KG1 (cell line): Measurements from ENCODE around the gene GRIA1.

Source experiments
- DNase-seq: peaks from one replicate; lab custom pipeline; 2025; lab: John Stamatoyannopoulos, UW

Gene GRIA1

DNA sequence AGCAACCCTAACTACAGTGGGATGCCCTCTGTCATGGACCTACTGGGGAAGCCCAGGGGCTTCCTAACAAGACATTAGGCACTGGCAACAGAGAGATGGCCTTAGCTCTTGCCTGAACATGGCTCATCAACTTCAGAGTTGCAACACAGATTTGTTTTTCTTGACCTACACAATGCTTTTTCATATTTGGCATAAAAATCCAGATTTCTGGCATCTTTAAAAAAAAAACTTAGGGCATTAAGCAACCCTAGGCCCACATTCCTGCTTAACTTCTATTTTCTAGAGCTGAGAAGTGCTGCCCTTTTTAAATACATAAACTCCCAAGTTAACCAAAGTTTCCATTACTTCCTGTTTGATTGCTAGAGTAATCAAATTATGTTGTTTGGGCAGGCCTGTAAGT lies 8.0 kb downstream of the GRIA1 start:
- no peak for DNase-seq

DNA sequence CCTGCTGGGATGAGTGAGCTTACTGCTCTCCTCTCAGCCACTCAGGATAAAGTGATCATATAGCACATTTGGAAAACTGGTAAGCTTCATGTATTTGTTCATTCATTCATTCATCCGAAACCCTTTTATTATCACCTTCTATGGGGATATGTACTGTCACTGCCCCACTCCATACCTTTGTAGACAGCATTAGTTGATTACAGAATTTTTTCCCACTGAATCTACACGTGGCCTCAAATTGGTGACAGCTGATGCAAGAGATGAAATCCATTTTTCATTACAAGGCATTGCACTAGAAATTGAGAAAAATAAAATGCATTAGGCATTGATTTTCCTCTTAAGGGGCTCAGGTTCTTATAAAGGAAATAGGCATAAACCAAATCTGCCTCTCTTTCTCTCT lies 9.7 kb downstream of the GRIA1 start:
- DNase-seq = no peak

DNA sequence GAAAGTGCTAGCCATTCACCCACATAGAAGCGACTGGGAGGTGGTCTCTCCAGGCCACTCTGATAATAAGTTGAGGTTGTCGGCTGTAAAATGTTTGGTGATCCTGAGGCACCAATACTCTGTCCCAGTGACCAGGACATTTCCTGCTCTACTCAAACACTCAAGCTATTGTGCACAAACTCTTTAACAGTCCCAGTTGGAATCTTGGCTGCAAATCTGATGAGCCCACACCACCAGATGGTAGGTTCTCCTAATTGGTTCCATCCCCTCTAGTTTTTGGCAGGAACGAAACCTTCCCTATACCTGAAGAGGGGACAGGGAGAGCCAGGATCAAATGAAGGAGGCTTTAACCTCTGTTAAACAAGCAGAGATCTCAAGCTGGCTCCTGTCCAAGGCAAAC lies 14.3 kb downstream of the GRIA1 start:
- DNase-seq = no peak

DNA sequence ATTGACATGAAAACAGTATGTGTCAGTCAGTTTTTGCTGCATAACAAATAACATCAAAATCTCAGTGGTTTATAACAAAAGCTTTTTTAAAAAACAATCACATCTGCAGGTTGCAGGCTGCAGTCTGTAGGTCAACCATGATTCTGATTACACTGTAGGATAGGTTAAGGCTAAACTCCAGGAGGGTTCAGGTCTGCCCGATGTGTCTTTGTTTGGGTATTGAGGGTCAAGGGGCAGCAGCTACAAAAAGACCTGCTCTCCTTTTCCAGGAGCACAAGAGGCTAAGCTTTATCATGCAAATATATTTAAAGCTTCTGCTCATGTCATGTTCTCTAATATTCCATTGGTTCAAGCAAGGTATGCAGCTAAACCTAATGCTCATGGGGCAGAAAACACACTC lies 18.2 kb downstream of the GRIA1 start:
- no peak for DNase-seq

DNA sequence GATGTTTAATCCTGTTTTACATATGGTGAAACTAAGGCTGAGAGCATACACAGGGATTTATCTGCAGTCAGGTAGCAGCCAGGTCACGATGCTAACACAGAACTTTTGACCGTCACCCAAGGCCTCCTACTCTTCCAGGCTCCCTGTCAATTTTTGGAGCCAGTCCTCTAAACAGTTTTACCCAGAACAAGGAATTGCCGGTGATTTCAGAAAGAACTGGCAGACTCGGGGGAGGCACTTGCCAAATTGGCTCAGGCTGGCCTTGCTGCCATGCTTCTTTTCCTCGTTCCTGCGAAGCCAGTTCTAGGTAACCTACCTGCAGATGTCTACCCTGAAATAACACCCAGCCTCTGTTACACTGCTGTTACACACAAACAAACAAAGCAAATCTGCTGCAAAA lies 21.2 kb downstream of the GRIA1 start:
- DNase-seq = no peak

DNA sequence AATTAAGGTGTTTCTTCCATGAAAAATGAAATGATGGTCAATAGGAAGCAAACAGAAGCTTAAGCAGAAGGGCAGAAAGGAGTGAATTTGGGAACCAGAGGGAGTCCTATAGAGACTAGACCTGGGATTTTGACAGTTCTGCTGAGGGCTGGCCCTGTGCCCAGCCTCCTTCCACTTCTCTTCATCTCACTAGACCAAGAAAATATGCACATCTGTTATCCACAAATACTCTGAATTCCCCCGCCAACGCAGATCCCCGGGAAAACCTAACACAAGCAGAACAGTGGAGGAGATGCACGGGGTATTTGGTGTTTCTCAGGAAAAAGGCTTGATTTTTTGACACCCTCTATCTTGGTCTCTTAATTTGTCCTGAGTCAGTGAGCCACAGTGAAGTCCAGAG lies 22.7 kb downstream of the GRIA1 start:
- DNase-seq = no peak

DNA sequence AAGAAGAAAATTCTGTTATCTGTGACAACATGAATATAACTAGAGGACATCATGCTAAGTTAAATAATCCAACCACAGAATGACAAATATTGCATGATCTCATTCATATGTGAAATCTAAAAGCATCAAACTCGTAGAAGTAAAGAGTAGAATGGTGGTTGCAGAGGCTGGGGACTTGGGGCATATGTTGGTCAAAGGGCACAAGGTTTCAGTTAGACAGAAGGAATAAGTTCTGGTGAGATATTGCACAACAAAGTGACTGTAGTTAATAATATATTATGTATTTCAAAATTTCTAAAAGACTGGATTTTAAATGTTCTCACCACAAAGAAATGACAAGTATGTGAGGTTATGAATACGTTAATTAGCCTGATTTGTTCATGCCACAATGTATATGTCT lies 24.8 kb downstream of the GRIA1 start:
- DNase-seq = no peak

DNA sequence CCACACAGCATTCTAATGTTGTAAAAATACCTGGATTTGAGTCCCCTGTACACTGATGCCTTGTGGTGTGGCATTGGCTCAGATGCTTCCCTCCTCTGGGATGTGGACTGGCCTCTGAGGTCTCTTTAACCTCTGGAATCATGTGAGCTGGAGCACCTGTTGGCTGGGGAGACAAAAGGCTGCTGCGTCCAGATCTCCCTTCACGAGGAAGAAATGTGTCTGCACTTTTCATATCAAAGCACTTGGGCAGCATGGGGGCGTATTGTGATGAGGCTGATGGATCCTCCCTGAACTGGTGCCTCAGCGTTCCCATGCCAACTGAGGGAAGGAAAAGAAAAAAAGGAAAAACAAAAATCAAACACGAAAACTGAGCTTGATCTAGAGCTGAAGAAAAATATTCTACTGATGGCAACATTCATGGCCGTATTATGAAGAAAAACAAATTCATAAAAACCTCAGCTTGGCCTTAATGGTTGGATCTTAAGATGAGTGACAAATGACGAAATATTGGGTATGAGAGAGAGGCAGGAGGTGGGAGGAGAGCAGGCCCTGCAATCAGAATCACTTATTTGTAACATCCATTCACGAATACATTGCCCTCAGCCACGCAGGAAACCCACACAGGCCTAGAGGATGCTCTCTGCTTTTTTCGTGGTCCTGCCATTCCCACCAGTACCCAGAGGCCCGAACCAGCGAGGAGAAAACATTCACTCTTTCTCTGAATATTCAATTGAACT lies 26.2 kb downstream of the GRIA1 start:
- no peak for DNase-seq

DNA sequence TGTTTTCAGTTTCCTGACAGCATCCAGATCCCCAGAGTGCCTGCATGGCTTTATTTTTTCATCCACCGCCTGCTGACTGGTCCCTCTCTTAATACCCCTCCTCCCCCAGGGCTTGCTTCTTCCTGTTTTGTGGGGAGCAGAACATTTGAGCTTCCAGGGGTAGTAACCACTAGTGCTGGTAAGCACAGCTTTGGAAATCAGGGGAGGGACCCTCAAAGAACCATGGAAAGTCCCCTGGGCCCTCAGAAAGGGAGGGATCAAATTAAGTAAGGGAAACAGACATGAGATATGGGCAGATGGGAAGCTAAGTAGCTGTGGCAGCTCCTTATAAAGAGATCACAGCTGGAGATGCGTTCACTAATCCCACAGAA lies 26.8 kb downstream of the GRIA1 start:
- no peak for DNase-seq

DNA sequence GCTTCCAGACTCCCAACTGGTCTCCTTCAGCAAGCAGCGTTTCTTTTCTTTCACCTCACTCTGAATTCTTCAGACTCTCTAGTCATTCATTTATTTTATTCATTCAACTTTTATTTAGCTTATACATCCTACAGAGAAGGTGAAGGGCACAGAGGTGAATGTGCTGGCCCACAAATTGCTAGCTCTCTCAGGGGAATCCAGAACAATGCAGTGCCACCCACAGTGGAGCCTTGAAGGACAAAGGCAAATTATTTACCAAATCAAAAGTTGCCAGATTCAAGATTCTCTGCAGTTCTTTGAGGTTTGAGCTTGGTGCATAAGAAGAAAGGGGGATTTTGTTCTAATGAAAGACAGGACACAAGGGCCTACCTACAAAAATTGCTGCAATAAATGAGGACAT lies 29.7 kb downstream of the GRIA1 start:
- no peak for DNase-seq

DNA sequence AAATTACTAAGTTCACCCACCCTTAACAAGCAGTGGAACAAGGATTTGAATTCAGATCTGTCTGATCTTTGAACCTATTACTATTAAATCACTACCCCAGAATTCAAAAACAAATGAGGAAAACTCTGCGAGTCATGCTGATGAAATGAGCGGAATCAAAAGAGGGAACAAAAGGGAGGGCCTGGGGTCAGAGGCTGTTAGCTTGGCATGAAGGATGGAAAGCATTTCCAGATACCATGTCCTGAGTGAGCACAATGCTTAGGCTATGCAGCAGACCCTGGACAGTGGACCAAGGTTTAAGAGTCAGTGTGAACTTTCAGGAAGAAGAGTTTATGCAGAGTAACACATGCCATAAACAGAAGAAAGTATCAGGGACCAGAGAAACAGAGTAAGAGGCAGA lies 30.5 kb downstream of the GRIA1 start:
- DNase-seq = no peak

DNA sequence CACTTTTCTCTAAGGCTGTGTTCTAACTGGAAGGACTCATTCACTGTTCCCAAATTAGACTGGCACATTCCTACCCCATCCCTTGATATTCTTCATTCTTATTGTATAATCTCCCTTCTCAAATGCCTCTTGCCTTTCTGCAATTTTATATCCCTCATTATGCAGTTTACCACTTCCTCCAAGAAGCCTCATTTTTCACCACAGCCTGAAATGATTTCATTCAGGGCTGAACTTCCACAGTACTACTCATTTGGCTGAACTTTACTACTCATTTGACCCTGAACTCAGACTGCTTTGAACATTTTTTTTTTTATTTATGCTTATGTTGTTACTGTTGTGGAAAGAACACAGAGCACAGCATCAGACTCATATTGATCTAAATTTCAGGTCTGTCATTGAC lies 32.7 kb downstream of the GRIA1 start:
- DNase-seq = no peak

DNA sequence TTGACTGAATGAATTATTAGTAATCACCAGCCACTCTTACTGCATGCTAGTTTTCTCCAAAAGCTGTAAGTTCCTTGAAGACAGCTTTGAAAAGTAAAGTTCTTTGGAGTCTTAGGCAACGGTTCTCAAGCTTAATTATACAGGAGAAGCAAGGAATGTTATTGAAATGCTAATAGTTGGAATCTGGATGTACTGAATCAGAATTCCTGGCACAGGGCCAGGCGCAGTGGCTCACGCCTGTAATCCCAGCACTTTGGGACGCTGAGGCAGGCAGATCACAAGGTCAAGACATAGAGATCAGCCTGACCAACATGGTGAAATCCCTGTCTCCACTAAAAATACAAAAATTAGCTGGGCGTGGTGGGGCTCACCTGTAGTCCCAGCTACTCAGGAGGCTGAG lies 33.4 kb downstream of the GRIA1 start:
- DNase-seq = no peak

DNA sequence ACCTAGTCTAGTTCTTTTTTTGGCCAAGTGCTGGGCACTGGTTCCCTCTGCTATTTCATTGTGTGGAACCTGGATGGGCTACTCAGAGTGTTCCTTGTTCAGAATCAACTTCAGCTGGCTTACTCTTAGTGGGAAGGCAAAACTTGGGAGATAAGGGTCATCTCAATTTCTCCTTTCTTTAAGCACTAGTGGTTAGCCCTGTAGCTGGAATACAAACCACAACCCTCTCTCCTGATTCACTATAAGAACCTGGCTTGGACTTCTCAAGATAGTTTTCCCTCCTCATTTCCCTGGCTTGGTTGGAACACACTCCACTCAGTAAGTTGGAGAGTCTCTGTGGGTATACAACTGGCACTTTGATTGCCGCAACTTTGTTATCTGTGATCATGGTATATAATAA lies 35.1 kb downstream of the GRIA1 start:
- no peak for DNase-seq

DNA sequence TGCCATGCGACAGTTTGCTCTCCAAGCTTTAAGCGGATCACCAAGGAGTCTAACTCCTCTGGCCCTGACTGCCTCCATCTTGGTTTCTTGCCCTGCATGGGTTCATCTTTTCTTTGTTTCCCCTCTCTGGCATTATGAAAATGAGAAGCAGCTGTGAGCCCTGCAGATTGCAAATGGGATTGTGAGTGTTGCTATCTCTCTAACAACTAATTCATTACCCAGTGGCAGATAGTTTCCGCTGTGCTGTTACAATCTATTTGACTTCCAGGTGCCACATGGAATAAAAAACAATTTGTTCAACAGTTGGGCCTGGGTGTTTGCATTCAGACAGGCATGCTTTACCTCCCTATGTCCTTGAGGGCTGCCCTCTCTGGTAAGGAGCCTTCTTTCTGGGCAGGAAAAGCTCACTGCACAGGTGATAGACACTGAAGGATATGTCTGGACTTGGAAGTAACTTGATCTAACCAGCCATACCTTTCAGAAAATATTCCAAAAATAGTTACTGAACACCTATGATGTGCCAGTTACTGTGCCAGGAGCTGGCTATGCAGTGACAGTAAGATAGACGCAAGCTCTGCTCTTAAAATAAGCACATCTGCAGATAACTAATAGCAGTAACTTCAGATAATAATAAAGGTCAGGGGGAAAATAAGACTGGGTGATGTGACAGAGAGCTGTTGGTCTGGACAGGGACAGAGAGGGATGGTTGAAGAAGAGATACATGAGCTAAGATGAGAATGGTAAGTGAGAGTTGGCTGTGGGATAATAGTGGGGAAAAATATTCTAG lies 40.1 kb downstream of the GRIA1 start:
- DNase-seq = no peak

DNA sequence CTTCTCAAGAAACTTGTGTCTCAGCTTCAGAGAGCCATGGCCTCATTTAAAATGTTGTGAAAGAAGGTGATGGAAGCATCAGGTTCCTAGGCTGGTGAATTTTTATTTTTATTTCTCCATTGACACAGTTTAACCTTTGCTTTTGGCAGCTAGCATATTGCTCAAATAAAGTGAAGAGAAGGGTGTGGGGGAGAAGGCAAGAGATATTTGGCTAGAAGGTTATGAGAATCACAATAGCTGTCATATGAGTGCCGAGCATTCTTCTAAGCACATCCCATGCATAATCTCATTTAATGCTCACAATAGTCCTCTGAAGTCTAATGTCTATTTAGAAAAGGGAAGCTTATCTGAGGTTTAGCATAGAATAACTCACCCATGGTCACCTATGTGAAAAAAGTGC lies 43.1 kb downstream of the GRIA1 start:
- DNase-seq = no peak

DNA sequence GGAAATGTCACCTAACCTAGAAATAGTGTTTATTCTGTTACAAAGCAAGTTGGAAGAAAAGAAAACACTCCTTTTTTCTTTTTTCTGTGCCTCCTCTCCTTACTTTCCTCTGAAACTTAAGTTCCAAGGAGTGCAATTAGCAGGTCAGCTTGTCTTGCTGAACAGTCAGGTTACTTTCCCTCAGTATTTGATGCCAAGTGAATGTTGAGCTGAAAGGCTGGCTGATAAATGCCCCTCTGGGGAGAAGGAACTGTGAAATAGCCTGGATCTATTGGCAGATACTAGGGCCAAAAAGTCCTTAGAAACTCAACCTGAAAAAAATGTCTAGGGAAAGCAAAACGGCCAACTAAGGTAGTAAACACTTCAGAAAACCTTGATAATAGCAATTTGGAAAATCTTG lies 43.6 kb downstream of the GRIA1 start:
- DNase-seq = no peak

DNA sequence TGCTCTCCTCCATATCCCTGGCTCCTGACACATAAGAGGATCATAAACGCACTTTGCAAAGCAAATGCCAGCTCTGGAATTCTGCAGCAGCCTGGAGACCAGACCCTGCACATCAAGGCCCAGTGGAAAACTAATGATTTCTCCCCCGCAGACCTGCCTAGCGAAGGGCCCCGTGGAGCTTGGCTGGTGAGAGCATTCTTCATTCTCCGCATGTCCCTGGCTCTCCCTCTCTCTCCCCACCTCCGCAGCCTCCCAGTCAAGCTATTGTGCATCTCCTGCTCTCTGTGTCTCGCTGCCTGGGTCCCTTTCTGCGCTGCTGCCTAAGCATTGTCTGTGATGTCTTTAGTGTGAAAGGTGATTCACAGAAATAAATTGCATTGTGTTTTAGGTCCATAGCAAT lies 46.7 kb downstream of the GRIA1 start:
- DNase-seq = no peak

DNA sequence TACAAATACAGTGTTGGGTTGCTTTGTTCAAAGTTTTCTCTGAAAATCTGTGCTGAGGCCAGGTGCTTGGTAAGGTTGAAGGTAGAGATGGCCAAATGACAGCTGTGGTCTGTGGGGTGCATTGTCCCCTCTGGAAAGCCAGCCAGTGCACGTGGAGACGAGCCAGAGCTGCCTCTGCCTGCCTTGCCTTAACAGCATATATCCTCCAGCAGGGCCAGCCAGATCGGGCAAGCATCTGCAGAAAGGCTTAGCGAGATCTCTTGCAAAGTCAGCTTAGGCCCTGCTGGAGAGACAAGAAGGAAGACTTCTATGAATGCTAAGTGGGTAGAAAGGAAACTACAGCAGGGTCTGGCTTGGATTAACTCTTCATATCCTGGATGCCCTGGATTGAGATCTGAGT lies 49.5 kb downstream of the GRIA1 start:
- DNase-seq = no peak

DNA sequence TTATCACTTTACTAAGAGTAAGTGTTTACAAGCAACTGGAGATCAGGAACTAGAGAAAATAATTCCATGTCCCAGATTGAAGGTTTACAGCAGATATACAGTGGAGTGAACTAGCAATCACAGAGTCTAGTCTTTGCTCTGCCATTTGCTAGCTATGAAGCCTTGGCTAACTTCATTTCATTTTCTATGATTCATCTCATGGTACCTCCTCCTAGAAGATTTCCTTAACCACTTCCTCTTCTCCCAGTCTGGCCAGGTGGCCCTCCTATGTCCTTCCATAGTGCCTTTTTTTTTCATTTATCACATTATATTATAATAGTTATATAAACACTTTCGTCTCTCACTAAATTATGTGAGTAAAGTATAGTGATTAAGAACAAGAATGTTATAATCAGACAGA lies 52.1 kb downstream of the GRIA1 start:
- no peak for DNase-seq

DNA sequence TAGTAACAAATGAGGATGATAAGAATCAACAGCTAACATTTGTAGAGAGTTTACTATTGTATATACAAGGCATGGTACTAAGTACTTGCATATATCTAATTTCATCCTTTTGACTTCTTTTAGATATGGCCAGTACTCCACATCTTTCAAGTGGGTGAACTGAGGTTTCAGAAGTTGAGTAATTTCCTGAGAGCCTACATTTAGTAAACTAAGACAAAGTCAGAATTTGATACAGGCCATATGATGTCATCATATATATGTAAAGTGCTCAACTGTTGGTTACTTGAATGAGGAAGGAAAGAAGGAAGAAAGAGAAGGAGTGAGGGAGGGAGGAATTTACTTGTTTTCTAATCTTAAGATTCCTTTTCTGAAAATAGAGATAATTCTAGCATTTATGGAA lies 52.8 kb downstream of the GRIA1 start:
- DNase-seq = no peak

DNA sequence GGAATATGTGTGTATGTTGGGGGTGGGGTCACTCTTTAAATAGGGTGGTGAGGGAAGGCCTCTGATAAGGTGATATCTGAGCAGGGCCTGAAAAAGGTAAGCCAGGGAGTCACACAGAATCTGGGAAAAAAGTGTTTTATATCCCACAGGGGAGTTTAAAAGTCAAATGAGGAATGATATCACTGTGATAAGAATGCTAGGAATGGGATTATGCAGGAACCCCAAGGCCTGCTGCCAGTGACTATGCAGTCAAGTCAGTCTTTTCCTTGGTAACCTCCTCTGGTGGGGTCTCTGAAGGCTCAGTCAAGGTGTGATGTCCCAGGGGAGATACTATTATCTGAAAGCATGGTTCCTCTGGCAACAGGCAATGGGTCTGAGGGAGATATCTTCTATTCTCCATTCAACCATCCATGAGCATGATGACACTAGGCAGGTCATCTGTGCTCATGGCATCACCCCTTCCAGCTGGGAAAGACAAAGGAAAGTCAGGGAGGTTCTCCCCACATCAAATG lies 53.5 kb downstream of the GRIA1 start:
- no peak for DNase-seq

DNA sequence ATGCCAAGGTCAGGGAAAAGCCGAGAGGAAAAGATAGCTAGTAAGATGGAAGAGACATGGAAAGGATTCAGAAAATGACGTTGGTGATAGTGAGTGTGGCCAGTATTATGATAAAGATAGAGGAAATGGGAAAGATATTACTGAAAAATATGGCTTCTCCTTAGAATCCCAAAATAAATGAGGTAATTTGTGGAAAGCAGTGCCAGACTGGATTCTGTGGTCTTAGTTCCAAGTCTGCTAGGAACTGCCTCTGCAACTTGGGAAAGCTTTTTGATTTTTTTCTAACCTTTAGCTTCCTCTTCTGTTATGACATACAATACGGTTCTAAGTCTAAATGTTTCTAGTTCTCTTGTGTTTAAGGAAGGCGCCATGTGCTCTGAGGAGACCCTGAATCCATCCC lies 54.2 kb downstream of the GRIA1 start:
- no peak for DNase-seq

DNA sequence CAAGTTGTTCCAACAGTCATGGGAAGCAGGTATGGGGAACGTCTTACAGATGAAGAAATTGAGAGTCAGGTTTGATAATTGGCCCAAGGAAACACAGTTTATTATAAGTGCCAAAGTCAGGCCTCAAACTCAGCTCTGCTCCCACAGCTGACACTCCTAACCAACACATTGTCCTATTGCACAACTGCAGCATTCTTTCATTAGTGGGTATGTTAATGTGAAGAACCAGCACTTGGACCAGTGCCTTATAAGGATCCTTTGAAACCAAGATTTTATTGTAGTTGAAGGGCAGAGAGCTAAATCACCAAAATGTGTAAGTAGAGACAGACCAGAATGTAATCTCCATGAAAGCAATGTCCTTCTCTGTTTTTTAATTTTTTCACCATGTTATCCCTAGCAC lies 56.1 kb downstream of the GRIA1 start:
- DNase-seq = no peak
